ENCODE measurements around the gene GRWD1. TPM values are rescaled to one million over a fixed set of nuclear protein-coding genes. Genes with fewer than 3 reads are reported as not detected.

Gene GRWD1
- total and polyA plus RNA-seq, 7 donors: 24.2 to 53.7 (median 42.0) TPM

- H3K27ac ChIP-seq: no peak overlapping the region
- peak; percentile 47 to 69 for DNase-seq
- peak overlapping the region; percentile 9 for H3K4me3 ChIP-seq
- H3K27me3 ChIP-seq (ENCODE audit: insufficient read depth in 3 of 3, low read length in 2 of 3): peaks cover 0 to 9% (median 3%) of the 10 kb centered on the region in 3 donors
- no peaks in the 10 kb centered on the region for H3K36me3 ChIP-seq (ENCODE audit: insufficient read depth in 1 of 2, low read depth in 1 of 2)
- ATAC-seq: peak; percentile 56 to 75 (median 64)
- intact Hi-C loops (cut with DNase I): no loop called here
- WGBS, 3 donors: 61 to 63% (median 63%) methylated on average over 31 of the region's 31 CpGs
- H3K9me3 ChIP-seq: no peaks in the 10 kb centered on the region
- H3K4me1 ChIP-seq: no peaks in the 10 kb centered on the region
- no peak for TF ChIP-seq CTCF (IDR thresholded peaks at IDR 0.05)
Observed at GRCh38 chr19:48419158-48419920, 26.4 kb upstream of the GRWD1 start.

DNA sequence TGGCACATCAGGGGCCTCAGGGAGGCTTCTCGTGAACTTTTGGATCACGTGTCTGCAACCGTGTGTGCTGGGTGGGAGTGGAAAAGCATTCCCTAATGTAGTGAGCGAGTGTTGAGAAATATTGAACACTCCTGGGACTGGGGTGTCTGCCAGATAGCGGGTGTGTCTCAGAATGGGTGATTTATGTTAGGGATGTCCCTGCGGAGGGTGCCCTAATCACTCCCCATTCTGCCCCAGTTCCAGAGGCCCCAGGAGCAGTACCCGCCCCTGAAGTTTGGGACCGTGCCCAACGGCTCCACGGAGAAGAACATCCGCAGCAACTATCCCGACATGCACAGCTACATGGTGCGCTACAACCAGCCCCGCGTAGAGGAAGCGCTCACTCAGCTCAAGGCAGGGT is 24.2 kb upstream of the GRWD1 start:
- H3K27ac ChIP-seq: no peak overlapping the region
- no peaks in the 10 kb centered on the region for H3K9me3 ChIP-seq
- peak in 1 of 4 donors; percentile 24 for ATAC-seq
- no peak overlapping the region for H3K4me3 ChIP-seq
- H3K36me3 ChIP-seq (ENCODE audit: insufficient read depth in 1 of 2, low read depth in 1 of 2): no peaks in the 10 kb centered on the region
- WGBS, 3 donors: 49 to 58% (median 57%) methylated on average over 16 of the region's 16 CpGs
- no peaks in the 10 kb centered on the region for H3K27me3 ChIP-seq (ENCODE audit: insufficient read depth in 3 of 3, low read length in 2 of 3)
- intact Hi-C loops (cut with DNase I): no loop called here
- peak in 1 of 2 donors; percentile 48 for DNase-seq
- no peak for TF ChIP-seq CTCF (IDR thresholded peaks at IDR 0.05)
- no peaks in the 10 kb centered on the region for H3K4me1 ChIP-seq

- Histone ChIP-seq H3K27ac (no peak overlapping the region), H3K4me1 (no peaks in the 10 kb centered on the region), H3K36me3 (ENCODE audit: insufficient read depth in 1 of 2, low read depth in 1 of 2) (no peaks in the 10 kb centered on the region), H3K27me3 (ENCODE audit: insufficient read depth in 3 of 3, low read length in 2 of 3) (no peaks in the 10 kb centered on the region), H3K4me3 (no peak overlapping the region), H3K9me3 (no peaks in the 10 kb centered on the region)
- no peak for TF ChIP-seq CTCF (IDR thresholded peaks at IDR 0.05)
- ATAC-seq (no peak), DNase-seq (no peak)
- WGBS, 3 donors: 44 to 51% (median 45%) methylated on average over 8 of the region's 8 CpGs
- intact Hi-C loops (cut with DNase I): no loop called here
Observed at GRCh38 chr19:48424694-48425219, 21.0 kb upstream of the GRWD1 start.

- no peak for TF ChIP-seq CTCF (IDR thresholded peaks at IDR 0.05)
- Histone ChIP-seq H3K27me3 (ENCODE audit: insufficient read depth in 3 of 3, low read length in 2 of 3) (no peaks in the 10 kb centered on the region), H3K27ac (no peak overlapping the region), H3K9me3 (no peaks in the 10 kb centered on the region), H3K4me1 (no peaks in the 10 kb centered on the region), H3K36me3 (ENCODE audit: insufficient read depth in 1 of 2, low read depth in 1 of 2) (no peaks in the 10 kb centered on the region), H3K4me3 (no peak overlapping the region)
- ATAC-seq (no peak), DNase-seq (no peak)
- intact Hi-C loops (cut with DNase I): no loop called here
- 83 to 95% (median 93%) methylated on average over 1 of the region's 1 CpG for WGBS, 3 donors
Observed at GRCh38 chr19:48428670-48429069, 17.1 kb upstream of the GRWD1 start.
